ENCODE data around the gene BRD3. TPM values are rescaled to one million over a fixed set of nuclear protein-coding genes. Genes with fewer than 3 reads are reported as not detected.
"Not testable (repeated sequence)": the region's sequence is repeated elsewhere in the genome, so short reads cannot be mapped to it uniquely, and the experiment has no call there.

BRD3 gene
- polyA plus RNA-seq, 1 donor, result 22.7 TPM

DNA sequence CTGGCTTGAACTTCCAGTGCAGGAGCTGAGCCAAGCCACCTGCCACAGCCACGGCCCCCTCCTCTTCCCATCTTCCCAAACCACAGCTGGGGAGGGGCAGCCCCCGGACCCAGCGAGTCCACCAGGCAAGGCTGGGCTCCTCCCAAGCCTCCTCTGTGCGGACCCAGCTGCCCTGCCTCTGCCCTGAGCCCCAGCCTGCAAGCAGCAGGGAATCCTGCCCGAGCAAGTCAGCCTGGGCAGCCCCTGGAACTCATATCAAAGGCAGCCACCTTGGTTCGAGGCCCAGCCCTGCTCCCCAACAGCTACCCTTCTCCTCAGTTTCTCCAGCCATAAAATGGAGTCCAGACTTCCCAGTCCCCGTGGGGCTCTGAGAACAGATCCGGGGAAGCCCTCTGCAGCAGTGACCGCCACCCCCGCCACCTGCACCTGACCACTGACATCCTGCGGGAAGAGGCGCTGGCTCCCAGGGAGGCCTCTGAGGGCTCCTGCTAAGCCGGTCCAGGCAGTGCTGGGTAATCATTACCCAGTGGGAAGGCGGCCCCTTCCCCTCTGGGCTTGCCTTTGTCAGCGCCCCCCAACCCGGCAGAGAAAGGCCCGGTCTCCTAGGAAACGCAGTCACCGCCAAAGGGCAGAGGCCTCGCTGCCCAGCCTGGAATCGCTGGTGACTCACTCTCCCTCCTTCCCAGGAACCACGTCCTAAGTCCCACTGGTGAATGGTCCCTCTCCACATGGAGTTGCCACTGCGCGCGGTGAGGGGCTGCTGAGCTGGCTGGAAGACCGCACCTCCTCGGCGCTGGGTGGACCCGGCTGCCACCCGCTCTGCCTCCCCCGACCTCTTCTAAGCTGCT lies 77.2 kb downstream of the BRD3 start:
- Histone ChIP-seq H3K4me3 (ENCODE audit: low read length) (peak overlapping the region; percentile 67), H3K27me3 (ENCODE audit: control insufficient read depth, insufficient read depth, low read length) (no peaks in the 10 kb centered on the region), H3K4me1 (ENCODE audit: control insufficient read depth, insufficient read depth, low read length) (peaks cover 31% of the 10 kb centered on the region), H3K36me3 (ENCODE audit: control insufficient read depth, insufficient read depth, low read length) (peaks cover 12% of the 10 kb centered on the region), H3K27ac (ENCODE audit: low read length) (peak overlapping the region; percentile 100), H3K9me3 (ENCODE audit: control insufficient read depth, low read depth, low read length) (peaks cover 2% of the 10 kb centered on the region)
- no CpG with 5 or more reads among the region's 31 CpGs for WGBS (ENCODE audit: insufficient coverage, low lambda C conversion rate)
- peak; percentile 96 to 98 for DNase-seq

DNA sequence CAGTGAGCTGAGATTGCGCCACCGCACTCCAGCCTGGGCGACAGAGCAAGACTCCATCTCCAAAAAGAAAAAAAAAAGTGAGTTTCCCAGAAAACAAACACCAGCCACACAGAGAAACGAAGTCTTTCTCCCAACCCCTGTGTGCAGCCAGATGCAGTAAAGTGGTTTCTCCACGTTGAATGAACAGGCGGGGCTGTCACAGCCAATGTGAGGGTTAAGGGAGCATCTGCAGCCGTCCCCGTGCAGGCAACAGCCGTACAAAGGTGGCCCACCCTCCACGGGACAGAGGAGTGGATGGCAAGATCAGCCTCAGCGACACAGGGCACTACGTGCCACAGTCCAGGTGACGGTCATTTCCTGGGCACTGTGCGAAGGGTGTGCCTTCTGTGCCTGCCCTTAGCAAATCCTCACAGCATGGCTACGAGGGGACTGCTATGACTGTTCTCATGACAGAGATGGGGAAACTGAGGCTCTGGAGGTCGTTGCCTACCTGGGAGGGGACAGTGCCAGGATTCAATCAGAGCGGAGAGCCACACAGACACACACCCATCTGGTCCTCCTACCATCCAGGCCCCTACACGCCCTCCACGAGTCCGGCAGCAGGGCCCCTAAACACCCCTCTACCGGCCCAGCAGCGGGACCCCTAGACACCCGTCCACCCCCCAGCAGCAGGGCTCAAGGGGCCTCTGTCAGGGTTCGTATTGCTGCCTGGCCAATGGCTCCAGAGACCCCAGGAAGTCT lies 78.0 kb downstream of the BRD3 start:
- DNase-seq, result peak in 1 of 2 donors; percentile 47
- peaks cover 12% of the 10 kb centered on the region for H3K36me3 ChIP-seq (ENCODE audit: control insufficient read depth, insufficient read depth, low read length)
- peaks cover 34% of the 10 kb centered on the region for H3K4me1 ChIP-seq (ENCODE audit: control insufficient read depth, insufficient read depth, low read length)
- peaks cover 2% of the 10 kb centered on the region for H3K9me3 ChIP-seq (ENCODE audit: control insufficient read depth, low read depth, low read length)
- H3K4me3 ChIP-seq (ENCODE audit: low read length), result peak overlapping the region; percentile 67
- peak overlapping the region; percentile 100 for H3K27ac ChIP-seq (ENCODE audit: low read length)
- no CpG with 5 or more reads among the region's 24 CpGs for WGBS (ENCODE audit: insufficient coverage, low lambda C conversion rate)
- no peaks in the 10 kb centered on the region for H3K27me3 ChIP-seq (ENCODE audit: control insufficient read depth, insufficient read depth, low read length)

DNA sequence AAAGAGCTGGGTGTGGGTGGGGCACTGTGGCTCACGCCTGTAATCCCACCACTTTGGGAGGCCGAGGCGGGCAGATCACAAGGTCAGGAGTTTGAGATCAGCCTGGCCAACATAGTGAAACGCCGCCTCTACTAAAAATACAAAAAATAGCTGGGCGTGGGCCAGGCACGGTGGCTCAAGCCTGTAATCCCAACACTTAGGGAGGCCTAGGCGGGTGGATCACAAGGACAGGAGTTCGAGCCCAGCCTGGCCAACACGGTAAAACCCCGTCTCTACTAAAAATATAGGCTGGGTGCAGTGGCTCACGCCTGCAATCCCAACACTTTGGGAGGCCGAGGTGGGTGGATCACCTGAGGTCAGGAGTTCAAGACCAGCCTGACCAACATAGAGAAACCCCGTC lies 79.1 kb downstream of the BRD3 start:
- H3K27ac ChIP-seq (ENCODE audit: low read length); H3K4me3 ChIP-seq (ENCODE audit: low read length); DNase-seq; H3K27me3 ChIP-seq (ENCODE audit: control insufficient read depth, insufficient read depth, low read length); H3K9me3 ChIP-seq (ENCODE audit: control insufficient read depth, low read depth, low read length): not testable (repeated sequence)
- no CpG with 5 or more reads among the region's 14 CpGs for WGBS (ENCODE audit: insufficient coverage, low lambda C conversion rate)
- H3K4me1 ChIP-seq (ENCODE audit: control insufficient read depth, insufficient read depth, low read length), result peaks cover 28% of the 10 kb centered on the region
- peaks cover 12% of the 10 kb centered on the region for H3K36me3 ChIP-seq (ENCODE audit: control insufficient read depth, insufficient read depth, low read length)

DNA sequence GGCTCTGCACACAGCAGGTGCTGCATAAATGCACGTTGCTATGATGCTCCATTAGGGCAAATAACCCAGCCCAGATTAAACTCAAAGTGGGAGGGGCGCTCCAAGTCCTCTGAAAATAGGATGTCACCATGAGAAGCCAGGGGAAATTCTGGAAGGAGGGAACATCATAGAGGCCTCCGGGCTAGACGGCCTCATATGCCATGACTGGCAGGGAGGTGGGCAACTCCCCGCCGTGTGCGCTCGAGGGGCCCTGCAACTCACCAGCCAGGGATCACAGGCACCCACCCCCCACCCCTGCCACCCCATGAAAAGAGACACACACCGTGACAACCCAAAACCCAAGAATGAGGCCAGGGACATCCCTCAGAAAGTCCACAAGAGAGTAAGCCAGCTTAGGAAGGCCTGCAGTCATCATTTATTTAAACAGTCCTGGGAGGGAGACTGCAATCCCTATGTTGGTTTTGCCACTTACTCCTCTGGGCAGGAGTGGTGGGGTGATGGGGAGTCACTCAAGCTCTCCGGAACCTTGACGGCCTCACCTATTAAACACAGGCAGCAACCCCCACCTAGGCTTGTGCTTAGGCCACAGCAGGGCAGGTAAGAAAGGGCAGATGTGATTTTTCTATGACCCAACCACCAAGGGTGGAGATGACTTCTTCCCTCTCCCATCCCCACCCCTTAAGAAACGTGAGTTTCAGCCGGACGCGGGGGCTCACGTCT lies 79.7 kb downstream of the BRD3 start:
- peaks cover 12% of the 10 kb centered on the region for H3K36me3 ChIP-seq (ENCODE audit: control insufficient read depth, insufficient read depth, low read length)
- WGBS (ENCODE audit: insufficient coverage, low lambda C conversion rate), result no CpG with 5 or more reads among the region's 16 CpGs
- no peak overlapping the region for H3K27ac ChIP-seq (ENCODE audit: low read length)
- H3K9me3 ChIP-seq (ENCODE audit: control insufficient read depth, low read depth, low read length), result peaks cover 2% of the 10 kb centered on the region
- H3K27me3 ChIP-seq (ENCODE audit: control insufficient read depth, insufficient read depth, low read length), result no peaks in the 10 kb centered on the region
- H3K4me1 ChIP-seq (ENCODE audit: control insufficient read depth, insufficient read depth, low read length), result peaks cover 28% of the 10 kb centered on the region
- no peak for DNase-seq
- H3K4me3 ChIP-seq (ENCODE audit: low read length), result no peak overlapping the region

DNA sequence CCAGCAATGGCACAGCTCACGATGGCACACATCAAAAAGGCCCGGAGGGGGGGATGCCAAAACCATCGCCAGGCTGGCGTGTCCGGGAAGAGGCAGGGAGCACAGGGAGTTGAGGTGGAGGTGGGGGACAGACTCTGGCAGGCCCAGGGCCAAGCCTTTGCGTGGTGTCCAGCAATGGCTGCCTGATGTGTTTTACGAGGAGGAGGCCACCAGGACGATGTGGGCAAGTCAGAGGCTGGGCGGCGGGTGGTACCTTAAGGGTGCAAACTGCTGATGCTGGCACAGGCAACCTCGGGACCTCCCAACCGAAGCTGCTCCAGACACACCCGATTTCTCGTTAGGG lies 80.4 kb downstream of the BRD3 start:
- Histone ChIP-seq H3K4me1 (ENCODE audit: control insufficient read depth, insufficient read depth, low read length) (peaks cover 33% of the 10 kb centered on the region), H3K36me3 (ENCODE audit: control insufficient read depth, insufficient read depth, low read length) (peaks cover 12% of the 10 kb centered on the region), H3K4me3 (ENCODE audit: low read length) (no peak overlapping the region), H3K27me3 (ENCODE audit: control insufficient read depth, insufficient read depth, low read length) (no peaks in the 10 kb centered on the region), H3K27ac (ENCODE audit: low read length) (no peak overlapping the region), H3K9me3 (ENCODE audit: control insufficient read depth, low read depth, low read length) (peaks cover 2% of the 10 kb centered on the region)
- DNase-seq, result no peak
- no CpG with 5 or more reads among the region's 14 CpGs for WGBS (ENCODE audit: insufficient coverage, low lambda C conversion rate)

DNA sequence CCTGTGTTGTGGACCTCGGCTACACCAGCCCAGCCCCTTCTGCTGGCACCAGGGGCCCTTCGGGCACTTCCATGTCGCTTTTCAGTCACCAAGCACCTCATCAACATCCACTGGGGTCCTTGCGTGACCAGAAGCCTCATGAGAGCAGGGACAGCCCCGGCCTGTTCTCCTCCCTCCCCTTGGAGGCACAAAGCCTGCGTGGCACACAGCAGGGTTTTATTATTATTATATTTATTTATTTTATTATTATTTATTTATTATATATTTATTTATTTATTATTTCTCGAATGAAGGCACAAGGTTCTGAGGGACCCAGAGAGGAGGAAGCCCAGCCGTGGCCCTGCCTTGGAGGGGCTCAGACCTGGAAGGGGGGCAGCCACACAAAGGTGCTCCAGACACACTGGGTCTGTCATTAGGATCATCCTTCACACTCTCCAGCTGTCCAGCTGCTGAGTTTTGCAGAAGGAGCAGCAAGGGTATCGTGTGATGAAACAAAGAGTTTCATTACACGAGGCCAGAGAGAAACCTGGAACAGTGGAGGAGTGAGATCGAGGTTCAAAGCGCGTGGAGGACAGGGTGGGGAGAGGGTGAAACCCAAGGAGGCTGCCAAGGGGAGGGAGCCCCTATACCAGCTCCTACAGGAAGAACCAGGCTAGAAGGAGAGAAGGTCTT lies 80.9 kb downstream of the BRD3 start:
- Histone ChIP-seq H3K4me1 (ENCODE audit: control insufficient read depth, insufficient read depth, low read length) (peaks cover 38% of the 10 kb centered on the region), H3K27me3 (ENCODE audit: control insufficient read depth, insufficient read depth, low read length) (no peaks in the 10 kb centered on the region), H3K9me3 (ENCODE audit: control insufficient read depth, low read depth, low read length) (peaks cover 2% of the 10 kb centered on the region), H3K4me3 (ENCODE audit: low read length) (no peak overlapping the region), H3K36me3 (ENCODE audit: control insufficient read depth, insufficient read depth, low read length) (peaks cover 12% of the 10 kb centered on the region), H3K27ac (ENCODE audit: low read length) (no peak overlapping the region)
- DNase-seq, result no peak
- WGBS (ENCODE audit: insufficient coverage, low lambda C conversion rate), result 63% methylated on average over 3 of the region's 13 CpGs

DNA sequence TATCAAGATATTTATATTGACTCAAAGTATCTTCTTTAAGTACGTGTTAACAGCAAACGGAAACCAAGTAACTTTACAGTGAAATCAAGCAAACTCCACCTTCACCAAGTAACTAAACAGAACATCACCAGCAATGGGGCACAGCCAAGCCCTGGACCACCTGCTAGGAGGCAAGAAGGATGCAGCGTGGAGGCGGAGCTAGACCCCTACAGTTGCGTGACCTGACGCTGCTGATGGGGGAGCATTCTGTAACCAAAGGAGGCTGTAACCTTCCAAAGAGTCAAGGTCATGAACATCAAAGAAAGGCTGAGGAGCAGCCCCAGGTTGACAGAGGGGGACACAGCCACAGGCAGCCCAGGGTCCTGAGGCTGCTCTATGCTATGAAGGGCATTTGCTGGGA lies 81.8 kb downstream of the BRD3 start:
- no CpG with 5 or more reads among the region's 6 CpGs for WGBS (ENCODE audit: insufficient coverage, low lambda C conversion rate)
- Histone ChIP-seq H3K27me3 (ENCODE audit: control insufficient read depth, insufficient read depth, low read length) (no peaks in the 10 kb centered on the region), H3K4me1 (ENCODE audit: control insufficient read depth, insufficient read depth, low read length) (peaks cover 46% of the 10 kb centered on the region), H3K36me3 (ENCODE audit: control insufficient read depth, insufficient read depth, low read length) (peaks cover 12% of the 10 kb centered on the region), H3K27ac (ENCODE audit: low read length) (no peak overlapping the region), H3K9me3 (ENCODE audit: control insufficient read depth, low read depth, low read length) (peaks cover 2% of the 10 kb centered on the region), H3K4me3 (ENCODE audit: low read length) (no peak overlapping the region)
- no peak for DNase-seq

DNA sequence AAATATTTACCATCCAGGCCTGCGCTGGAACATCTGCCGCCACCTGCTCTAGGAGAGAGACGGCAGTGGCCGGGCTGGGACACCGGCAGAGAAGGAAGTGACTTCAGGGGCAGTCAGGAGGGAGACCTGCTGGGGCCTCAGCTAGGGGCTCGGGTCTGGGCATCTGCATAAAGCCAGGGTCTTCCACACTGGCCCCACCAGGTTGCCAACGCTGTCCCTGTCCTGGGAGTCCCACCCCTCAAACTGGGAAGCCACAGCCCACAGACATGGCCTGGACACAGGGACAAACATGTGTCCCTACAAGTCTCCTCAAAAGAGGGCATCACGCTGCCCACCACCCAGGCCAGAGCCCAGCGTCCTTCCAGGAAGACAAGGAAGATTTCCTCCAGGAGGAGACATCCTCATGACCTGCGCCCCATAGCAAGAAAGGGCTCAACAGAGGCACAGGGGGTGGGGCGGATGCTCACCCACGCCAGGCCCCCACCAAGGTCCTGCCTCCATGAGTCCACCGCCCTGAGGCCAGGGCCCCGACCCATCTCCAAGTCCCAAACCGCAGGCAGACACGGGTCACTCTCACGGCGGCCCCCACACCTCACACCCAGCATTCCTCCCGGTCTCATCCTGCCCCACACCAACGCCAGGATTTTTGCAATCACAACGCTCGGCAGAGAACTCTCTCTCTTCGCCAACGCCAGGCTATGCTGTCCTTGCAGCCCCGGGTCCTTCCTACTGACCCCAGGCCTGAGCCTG lies 84.7 kb downstream of the BRD3 start:
- peaks cover 59% of the 10 kb centered on the region for H3K4me1 ChIP-seq (ENCODE audit: control insufficient read depth, insufficient read depth, low read length)
- no peak for DNase-seq
- H3K9me3 ChIP-seq (ENCODE audit: control insufficient read depth, low read depth, low read length), result no peaks in the 10 kb centered on the region
- H3K27me3 ChIP-seq (ENCODE audit: control insufficient read depth, insufficient read depth, low read length), result no peaks in the 10 kb centered on the region
- no peak overlapping the region for H3K4me3 ChIP-seq (ENCODE audit: low read length)
- H3K27ac ChIP-seq (ENCODE audit: low read length), result no peak overlapping the region
- no CpG with 5 or more reads among the region's 25 CpGs for WGBS (ENCODE audit: insufficient coverage, low lambda C conversion rate)
- peaks cover 10% of the 10 kb centered on the region for H3K36me3 ChIP-seq (ENCODE audit: control insufficient read depth, insufficient read depth, low read length)

DNA sequence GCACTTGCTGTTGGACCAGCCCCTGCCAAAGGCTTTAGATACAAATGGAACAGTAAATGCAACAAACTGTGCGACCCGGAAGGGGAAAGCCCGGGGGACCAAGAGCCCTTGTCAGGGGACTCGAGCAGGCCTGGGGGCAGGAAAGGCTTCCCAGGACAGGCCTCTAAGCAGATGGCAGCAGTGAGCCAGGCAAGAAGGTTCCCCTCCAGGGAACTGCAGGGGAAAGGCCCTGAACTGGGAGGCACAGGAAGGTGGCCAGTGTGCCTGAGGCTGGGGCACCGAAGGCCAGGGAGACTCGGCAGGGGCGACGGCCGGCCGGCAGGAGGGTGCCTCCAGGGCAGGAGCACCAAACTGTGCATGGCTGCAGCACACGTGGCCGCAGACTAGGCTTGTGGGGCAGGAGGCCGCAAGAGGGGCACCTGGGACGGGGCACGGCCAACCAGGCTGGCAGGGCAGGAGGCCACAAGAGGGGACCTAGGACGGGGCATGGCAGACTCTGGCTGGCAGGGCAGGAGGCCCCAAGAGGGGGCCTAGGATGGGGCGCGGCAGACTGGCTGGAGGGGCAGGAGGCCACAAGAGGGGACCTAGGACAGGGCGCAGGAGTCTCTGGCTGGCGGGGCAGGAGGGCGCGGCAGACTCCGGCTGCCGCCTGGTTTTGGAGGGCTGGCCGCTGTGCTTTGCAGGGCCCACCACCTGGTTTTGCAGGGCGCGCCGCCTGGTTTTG lies 85.7 kb downstream of the BRD3 start:
- H3K4me3 ChIP-seq (ENCODE audit: low read length), result no peak overlapping the region
- WGBS (ENCODE audit: insufficient coverage, low lambda C conversion rate), result 100% methylated on average over 2 of the region's 28 CpGs
- H3K36me3 ChIP-seq (ENCODE audit: control insufficient read depth, insufficient read depth, low read length), result peaks cover 5% of the 10 kb centered on the region
- peak in 1 of 2 donors; percentile 70 for DNase-seq
- no peak overlapping the region for H3K27ac ChIP-seq (ENCODE audit: low read length)
- H3K4me1 ChIP-seq (ENCODE audit: control insufficient read depth, insufficient read depth, low read length), result peaks cover 57% of the 10 kb centered on the region
- no peaks in the 10 kb centered on the region for H3K27me3 ChIP-seq (ENCODE audit: control insufficient read depth, insufficient read depth, low read length)
- no peaks in the 10 kb centered on the region for H3K9me3 ChIP-seq (ENCODE audit: control insufficient read depth, low read depth, low read length)
